HEK293T (cell line): Measurements from ENCODE around the gene BEST4.
"Not testable (repeated sequence)": the region's sequence is repeated elsewhere in the genome, so short reads cannot be mapped to it uniquely, and the experiment has no call there.

Experiments
- ARNT ChIP-seq: fragments of 450-650 bp; IDR thresholded peaks from 2 replicates; pipeline ENCODE4 v1.6.1; 2017; ENCODE audit warnings: mild to moderate bottlenecking
- CTBP1 ChIP-seq: fragments of 450-650 bp; IDR thresholded peaks from 2 replicates; pipeline ENCODE4 v1.6.1; 2016; ENCODE audit warnings: borderline replicate concordance
- FOXM1 ChIP-seq: fragments of 450-650 bp; IDR thresholded peaks from 2 replicates; pipeline ENCODE4 v1.6.1; 2017; ENCODE audit warnings: mild to moderate bottlenecking, borderline replicate concordance
- SP1 ChIP-seq: fragments of 450-650 bp; IDR thresholded peaks from 2 replicates; pipeline ENCODE4 v1.6.1; 2017
- SUZ12 ChIP-seq: fragments of 450-650 bp; IDR thresholded peaks from 2 replicates; pipeline ENCODE4 v1.6.1; 2016; ENCODE audit warnings: mild to moderate bottlenecking
- ZNF384 ChIP-seq: fragments of 450-650 bp; IDR thresholded peaks from 2 replicates; pipeline ENCODE4 v1.6.1; 2016

DNA sequence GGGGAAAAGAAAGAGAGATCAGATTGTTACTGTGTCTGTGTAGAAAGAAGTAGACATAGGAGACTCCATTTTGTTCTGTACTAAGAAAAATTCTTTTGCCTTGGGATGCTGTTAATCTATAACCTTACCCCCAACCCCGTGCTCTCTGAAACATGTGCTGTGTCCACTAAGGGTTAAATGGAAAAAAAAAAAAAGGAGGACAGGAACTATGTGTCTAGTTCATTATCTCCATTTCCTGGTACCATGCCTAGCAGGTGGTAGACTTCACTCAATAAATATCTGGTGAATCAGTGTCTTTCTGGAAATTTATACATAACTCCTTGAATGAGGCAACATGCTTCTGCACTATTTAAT is 49.0 kb downstream of the BEST4 start:
- not testable (repeated sequence) for TF ChIP-seq FOXM1, SUZ12, CTBP1, ARNT, SP1, ZNF384
